Measurements from ENCODE around the gene TMA7. TPM values are rescaled to one million over a fixed set of nuclear protein-coding genes. Genes with fewer than 3 reads are reported as not detected.
A peak's percentile ranks its signal among the peaks of the same experiment; 100 is the strongest.
"Not testable (repeated sequence)": the region's sequence is repeated elsewhere in the genome, so short reads cannot be mapped to it uniquely, and the experiment has no call there.

The TMA7 gene
- total RNA-seq, 4 donors from 2014 or later, result 239 to 266 (median 255) TPM

DNA sequence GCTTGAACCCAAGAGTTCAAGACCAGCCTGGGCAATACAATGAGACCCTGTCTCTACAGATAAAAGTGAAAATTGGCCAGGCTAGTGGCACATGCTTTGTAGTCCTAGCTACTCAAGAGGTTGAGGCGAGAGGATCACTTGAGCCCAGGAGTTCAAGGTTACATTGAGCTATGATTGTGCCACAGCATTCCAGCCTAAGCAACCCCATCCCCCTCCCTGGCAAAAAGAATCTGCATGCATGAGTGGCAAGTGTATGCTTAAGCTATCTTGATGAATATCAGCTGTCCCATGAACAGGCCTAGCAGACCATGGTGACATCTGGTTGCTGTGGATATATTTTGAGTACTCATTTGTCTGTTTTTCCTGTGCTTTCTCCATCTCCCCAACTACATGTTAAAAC, 11.2 kb downstream of the TMA7 start:
- no peak for DNase-seq (ENCODE audit: low spot score)
- ATAC-seq (ENCODE audit: low FRiP score), result no peak
- TF ChIP-seq CTCF (IDR thresholded peaks at IDR 0.05), result no peak

DNA sequence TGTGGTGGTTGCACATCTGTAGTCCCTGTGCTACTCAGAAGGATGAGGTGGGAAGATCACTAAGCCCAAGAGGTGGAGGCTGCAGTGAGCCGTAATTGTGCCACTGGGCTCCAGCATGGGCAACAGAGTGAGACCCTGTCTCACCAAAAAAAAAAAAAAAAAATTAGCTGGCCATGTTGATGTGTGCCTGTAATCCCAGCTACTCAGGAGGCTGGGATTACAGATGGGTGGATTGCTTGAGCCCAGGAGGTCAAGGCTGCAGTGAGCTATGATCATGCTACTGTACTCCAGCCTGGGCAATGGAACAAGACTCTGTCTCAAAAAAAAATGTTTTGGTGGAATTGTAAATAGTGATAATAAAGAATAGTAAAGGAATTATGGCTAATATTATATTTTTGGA, 16.4 kb downstream of the TMA7 start:
- DNase-seq (ENCODE audit: low spot score) (no peak), ATAC-seq (ENCODE audit: low FRiP score) (no peak)
- TF ChIP-seq CTCF (IDR thresholded peaks at IDR 0.05), result no peak

DNA sequence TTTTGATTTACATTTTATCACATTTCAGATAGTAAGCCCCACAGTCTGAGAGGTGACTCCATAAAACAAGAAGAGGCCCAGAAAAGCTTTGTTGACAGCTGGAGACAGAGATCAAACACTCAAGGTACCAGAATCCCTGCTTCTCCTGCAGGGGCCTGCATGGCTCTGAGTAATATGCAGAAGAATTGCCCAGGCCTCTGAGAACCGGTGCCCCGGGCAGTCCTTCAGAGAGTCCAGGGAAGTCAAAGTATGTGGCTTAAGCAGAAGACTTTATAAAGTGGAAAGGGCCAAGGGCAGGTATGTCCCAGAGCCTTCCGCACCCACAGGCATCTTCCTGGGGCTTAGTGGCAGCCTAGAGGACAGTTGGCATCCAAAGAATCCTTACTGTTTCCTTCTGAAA, 19.3 kb downstream of the TMA7 start:
- DNase-seq (ENCODE audit: low spot score), result no peak
- ATAC-seq (ENCODE audit: low FRiP score), result no peak
- TF ChIP-seq CTCF (IDR thresholded peaks at IDR 0.05), result no peak

DNA sequence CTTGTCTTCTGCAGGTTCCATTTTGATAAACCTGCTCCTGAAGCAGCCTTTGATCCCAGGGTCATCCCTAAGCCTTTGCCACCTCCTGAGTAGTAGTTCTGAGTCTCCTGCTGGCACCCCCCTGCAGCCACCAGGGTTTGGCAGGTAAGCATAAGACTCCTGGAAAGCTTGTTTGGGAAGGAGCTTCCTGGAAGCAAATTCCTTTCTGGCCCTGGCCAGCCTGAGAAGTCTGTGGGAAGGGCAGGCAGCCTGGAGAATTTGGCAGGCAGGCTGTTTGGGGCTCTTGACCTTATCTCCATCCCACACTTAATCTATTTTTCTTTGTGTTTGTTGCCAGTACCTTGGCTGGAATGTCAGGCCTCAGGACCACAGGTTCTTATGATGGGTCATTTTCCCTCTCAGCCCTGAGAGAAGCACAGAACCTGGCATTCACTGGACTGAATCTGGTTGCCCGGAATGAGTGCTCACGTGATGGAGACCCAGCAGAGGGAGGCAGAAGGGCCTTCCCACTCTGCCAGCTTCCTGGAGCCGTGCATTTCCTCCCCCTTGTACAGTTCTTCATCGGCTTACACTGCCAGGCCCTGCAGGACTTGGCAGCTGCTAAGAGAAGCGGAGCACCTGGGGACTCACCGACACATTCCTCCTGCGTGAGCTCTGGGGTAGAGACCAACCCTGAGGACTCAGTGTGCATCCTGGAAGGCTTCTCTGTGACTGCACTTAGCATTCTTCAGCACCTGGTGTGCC, 19.9 kb downstream of the TMA7 start:
- TF ChIP-seq CTCF (IDR thresholded peaks at IDR 0.05), result no peak
- ATAC-seq (ENCODE audit: low FRiP score), result peak; percentile 45
- DNase-seq (ENCODE audit: low spot score), result no peak

GRCh38 chr3:48460517-48460902, 20.5 kb downstream of the TMA7 start:
- DNase-seq (ENCODE audit: low spot score) (no peak), ATAC-seq (ENCODE audit: low FRiP score) (peak; percentile 5)
- TF ChIP-seq CTCF (IDR thresholded peaks at IDR 0.05), result no peak

- ATAC-seq (ENCODE audit: low FRiP score); DNase-seq (ENCODE audit: low spot score): not testable (repeated sequence)
Measured at GRCh38 chr3:48461767-48462166, 21.7 kb downstream of the TMA7 start.

DNA sequence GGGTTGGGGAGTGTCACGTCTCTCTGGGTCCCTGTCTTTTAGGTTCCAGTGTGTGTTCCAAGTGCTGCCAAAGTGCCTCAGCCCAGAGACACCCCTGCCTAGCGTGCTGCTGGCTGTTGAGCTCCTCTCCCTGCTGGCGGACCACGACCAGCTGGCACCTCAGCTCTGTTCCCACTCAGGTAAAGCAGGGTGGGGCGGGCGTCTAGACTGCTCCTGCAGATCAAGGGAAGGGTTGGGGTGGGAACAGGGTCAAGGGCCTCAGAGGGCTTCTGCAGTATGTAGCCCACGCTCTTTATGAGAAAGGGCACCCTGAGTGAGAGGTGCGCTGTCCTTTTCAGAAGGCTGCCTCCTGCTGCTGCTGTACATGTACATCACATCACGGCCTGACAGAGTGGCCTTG, 23.6 kb downstream of the TMA7 start:
- ATAC-seq (ENCODE audit: low FRiP score) (no peak), DNase-seq (ENCODE audit: low spot score) (no peak)
- no peak for TF ChIP-seq CTCF (IDR thresholded peaks at IDR 0.05)
